GM12801 (cell line): ENCODE data around the gene GRM8.

ENCODE experiments used
- CTCF ChIP-seq: IDR thresholded peaks from one replicate; pipeline ENCODE4 v1.5.1; 2011; ENCODE audit warnings: control low read depth; ENCODE audit not compliant: insufficient read length; ENCODE audit errors: extremely low read depth

Gene GRM8

GRCh38 chr7:126924477-126924876 lies 328.3 kb downstream of the GRM8 start:
- no peak for TF ChIP-seq CTCF

GRCh38 chr7:126881315-126881714 lies 371.4 kb downstream of the GRM8 start:
- no peak for TF ChIP-seq CTCF

- TF ChIP-seq CTCF, result no peak
These were observed 395.9 kb downstream of the GRM8 start for GRCh38 chr7:126856691-126857291.

- no peak for TF ChIP-seq CTCF
These were observed 407.4 kb downstream of the GRM8 start for GRCh38 chr7:126845331-126845730.

- TF ChIP-seq CTCF, result no peak
These were observed 408.9 kb downstream of the GRM8 start for GRCh38 chr7:126843883-126844282.

- no peak for TF ChIP-seq CTCF
These were observed 409.4 kb downstream of the GRM8 start for GRCh38 chr7:126843336-126843735.

GRCh38 chr7:126842451-126842850 lies 410.3 kb downstream of the GRM8 start:
- TF ChIP-seq CTCF, result no peak
